Esophagus muscularis mucosa (tissue), 4 donors: ENCODE data around the gene CYP46A1. TPM values are rescaled to one million over a fixed set of nuclear protein-coding genes. Genes with fewer than 3 reads are reported as not detected.

Experiments
- DNase-seq: peaks from one replicate; pipeline ENCODE4 v3.0.0-alpha.2; 2017; ENCODE audit errors: extremely low spot score
- H3K27ac ChIP-seq, 4 donors: fragments of 200-600 bp; sonication (generic); replicated peaks in 1 of 4; 1 replicate in 3 of 4; 2 replicates in 1 of 4; pipeline ENCODE4 v1.5.1; 2016 to 2019; ENCODE audit warnings: mild to moderate bottlenecking in 1 of 4
- H3K27me3 ChIP-seq, 4 donors: fragments of 200-600 bp; sonication (generic); one replicate each; pipeline versions ENCODE4 v1.5.1 to v1.6.0; 2016 to 2019
- H3K36me3 ChIP-seq, 4 donors: fragments of 200-600 bp; sonication (generic); one replicate each; pipeline ENCODE4 v1.5.1; 2016 to 2019
- H3K4me1 ChIP-seq, 4 donors: fragments of 200-600 bp; sonication (generic); one replicate each; pipeline ENCODE4 v1.5.1; 2016 to 2019
- H3K4me3 ChIP-seq, 4 donors: fragments of 200-600 bp; sonication (generic); 1 replicate in 2 of 4; 2 replicates in 2 of 4; pipeline ENCODE4 v1.5.1; 2016 to 2019; ENCODE audit warnings: mild to moderate bottlenecking in 4 of 4, moderate library complexity in 1 of 4
- H3K9me3 ChIP-seq, 4 donors: fragments of 200-600 bp; sonication (generic); 1 replicate in 3 of 4; 2 replicates in 1 of 4; pipeline ENCODE4 v1.5.1; 2016 to 2019
- CTCF ChIP-seq, 3 experiments: fragments of 200-600 bp in 2 of 3; fragments of 450-650 bp in 1 of 3; sonication (generic) in 2 of 3; IDR thresholded peaks; one replicate each; pipeline ENCODE4 v1.5.1; 2017 to 2019; ENCODE audit warnings: antibody characterized with exemption in 3 of 3, mild to moderate bottlenecking in 2 of 3, moderate library complexity in 1 of 3
- EP300 ChIP-seq: sonication (generic); formaldehyde crosslinking; IDR thresholded peaks from one replicate; pipeline ENCODE4 v1.6.1; 2017; ENCODE audit warnings: antibody characterized with exemption
- POLR2A ChIP-seq: fragments of 450-650 bp; IDR thresholded peaks from one replicate; pipeline ENCODE4 v1.6.1; 2017; ENCODE audit warnings: antibody characterized with exemption, moderate library complexity, mild to moderate bottlenecking, low read depth
- POLR2AphosphoS5 ChIP-seq, 2 donors: sonication (generic); formaldehyde crosslinking; IDR thresholded peaks; one replicate each; pipeline ENCODE4 v1.6.1; 2017; ENCODE audit warnings: antibody characterized with exemption in 2 of 2
- WGBS: methylation state at CpG from one replicate; pipeline ENCODE4 v1.1.5; 2018; 5-methylcytosine and 5-hydroxymethylcytosine counted together
- intact Hi-C: fragments of 100-400 bp; cut with DNase I; formaldehyde crosslinking; loops from one replicate; pipeline ENCODE4 v1.15.1; 2023
- total RNA-seq, 4 donors: library from RNA; depleted of rRNA; stranded (reverse); fragments of >200 nt; gene quantifications; one replicate each; pipeline versions ENCODE4 v1.1.0 to v1.2.1, GENCODE V29; 2016

CYP46A1 gene
- total RNA-seq, 4 donors from 2014 or later, result 1.2 to 2.5 (median 1.9) TPM

DNA sequence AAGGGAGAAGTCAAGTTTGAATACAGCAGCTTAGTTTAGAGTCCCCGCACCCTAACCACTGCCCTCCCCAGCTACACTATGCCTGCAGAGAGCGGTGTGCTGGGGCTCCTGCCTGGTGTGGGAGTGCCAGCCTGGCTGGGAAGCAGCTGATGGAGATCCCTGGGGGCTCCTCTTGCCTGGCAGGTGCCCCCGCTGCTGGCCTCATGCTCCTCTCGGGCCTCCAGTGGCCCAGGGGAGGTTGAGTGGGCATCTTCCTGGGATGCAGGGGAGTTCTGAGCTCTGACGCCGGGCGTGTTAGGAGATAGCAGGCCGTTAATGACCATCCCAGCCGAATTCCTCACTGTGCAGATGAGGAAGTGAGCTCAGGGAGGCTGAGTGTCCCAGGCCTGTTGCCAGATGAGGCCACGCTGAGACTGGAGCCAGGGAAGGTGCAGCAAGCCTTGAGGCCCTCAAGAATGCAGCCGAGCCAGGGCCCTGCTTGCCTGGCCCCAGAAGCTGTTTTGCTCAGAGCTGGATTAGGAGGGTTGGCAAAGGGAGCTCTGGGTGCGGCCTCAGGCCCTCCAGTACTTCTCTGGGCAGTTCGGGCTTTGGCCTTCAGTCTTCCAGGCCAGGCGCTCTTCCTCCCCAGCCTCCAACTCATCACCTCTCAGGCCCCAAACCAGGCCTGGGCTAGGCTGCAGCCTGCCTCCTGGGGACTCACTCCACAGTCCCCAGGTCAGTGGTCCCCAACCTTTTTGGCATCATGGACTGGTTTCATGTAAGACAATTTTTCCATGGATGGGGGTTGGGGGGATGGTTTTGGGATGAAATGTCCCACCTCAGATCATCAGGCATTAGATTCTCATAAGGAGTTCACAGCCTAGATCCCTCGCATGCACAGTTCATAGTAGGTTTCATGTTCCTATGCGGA is 6.6 kb upstream of the CYP46A1 start:
- H3K36me3 ChIP-seq, result peaks cover 0 to 4% (median 0%) of the 10 kb centered on the region in 4 donors
- DNase-seq, result no peak
- H3K4me1 ChIP-seq, result peaks cover 0 to 8% (median 3%) of the 10 kb centered on the region in 4 donors
- no peak overlapping the region for H3K4me3 ChIP-seq
- 80% methylated on average over 14 of the region's 16 CpGs for WGBS
- H3K9me3 ChIP-seq, result peaks cover 0 to 21% (median 10%) of the 10 kb centered on the region in 4 donors
- TF ChIP-seq POLR2AphosphoS5 (IDR thresholded peaks at IDR 0.05) (no peak), POLR2A (no peak), EP300 (no peak), CTCF (IDR thresholded peaks at IDR 0.05) (no peak)
- intact Hi-C loops, result no loop called here
- H3K27me3 ChIP-seq, result peaks cover 0 to 17% (median 0%) of the 10 kb centered on the region in 4 donors
- no peak overlapping the region for H3K27ac ChIP-seq

DNA sequence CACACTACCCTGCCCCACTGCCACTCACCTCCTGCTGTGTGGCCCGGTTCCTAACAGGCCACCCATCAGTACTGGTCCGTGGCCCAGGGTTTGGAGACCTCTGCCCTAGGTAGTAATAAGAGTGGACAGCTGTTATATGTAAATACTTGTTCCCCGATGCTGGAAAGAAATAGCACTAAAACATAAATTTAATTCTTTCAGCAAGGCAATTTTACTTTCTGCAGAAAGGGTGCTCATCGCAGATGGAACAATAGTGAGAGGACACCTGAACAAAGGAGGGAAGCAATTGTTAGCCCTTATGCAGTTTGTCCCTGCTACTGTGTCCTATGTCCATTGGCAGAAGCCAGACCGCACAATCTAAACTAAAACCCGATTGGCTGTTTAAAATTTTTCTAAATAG is 5.9 kb upstream of the CYP46A1 start:
- TF ChIP-seq EP300 (no peak), POLR2A (no peak), POLR2AphosphoS5 (IDR thresholded peaks at IDR 0.05) (no peak), CTCF (IDR thresholded peaks at IDR 0.05) (no peak)
- Histone ChIP-seq H3K27ac (no peak overlapping the region), H3K4me3 (no peak overlapping the region), H3K36me3 (peaks cover 0 to 4% (median 0%) of the 10 kb centered on the region in 4 donors), H3K4me1 (peaks cover 5 to 8% (median 8%) of the 10 kb centered on the region in 4 donors), H3K9me3 (peaks cover 0 to 21% (median 10%) of the 10 kb centered on the region in 4 donors), H3K27me3 (peaks cover 0 to 17% (median 0%) of the 10 kb centered on the region in 4 donors)
- intact Hi-C loops, result no loop called here
- WGBS, result 95% methylated on average over 6 of the region's 6 CpGs
- DNase-seq, result no peak

DNA sequence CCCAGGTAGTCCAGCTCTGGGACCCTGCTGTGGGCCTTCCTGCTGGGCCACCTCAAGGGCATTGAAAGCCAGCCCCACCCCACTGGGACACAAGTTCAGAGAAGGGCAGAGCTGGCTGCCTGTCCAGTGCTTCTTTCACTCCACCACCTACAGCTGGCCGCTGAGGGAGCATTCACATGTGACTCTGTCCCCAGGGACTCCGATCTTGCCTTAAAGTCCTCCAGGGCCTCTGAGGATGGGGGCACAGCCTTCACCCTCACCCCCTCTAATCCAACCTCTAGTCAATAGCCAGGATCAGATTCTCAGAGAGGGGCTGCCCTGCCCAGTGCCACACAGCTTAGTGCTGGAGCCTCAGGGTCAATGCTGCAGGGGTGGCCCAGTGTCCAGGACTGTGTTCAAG is 5.0 kb upstream of the CYP46A1 start:
- intact Hi-C loops, result no loop called here
- Histone ChIP-seq H3K4me3 (no peak overlapping the region), H3K27ac (no peak overlapping the region), H3K9me3 (peaks cover 0 to 21% (median 10%) of the 10 kb centered on the region in 4 donors), H3K36me3 (peaks cover 0 to 4% (median 0%) of the 10 kb centered on the region in 4 donors), H3K4me1 (peaks cover 9 to 12% (median 10%) of the 10 kb centered on the region in 4 donors), H3K27me3 (peaks cover 0 to 17% (median 0%) of the 10 kb centered on the region in 4 donors)
- TF ChIP-seq EP300 (no peak), POLR2A (no peak), POLR2AphosphoS5 (IDR thresholded peaks at IDR 0.05) (no peak)
- no peak for DNase-seq
- WGBS, result 81% methylated on average over 2 of the region's 2 CpGs

DNA sequence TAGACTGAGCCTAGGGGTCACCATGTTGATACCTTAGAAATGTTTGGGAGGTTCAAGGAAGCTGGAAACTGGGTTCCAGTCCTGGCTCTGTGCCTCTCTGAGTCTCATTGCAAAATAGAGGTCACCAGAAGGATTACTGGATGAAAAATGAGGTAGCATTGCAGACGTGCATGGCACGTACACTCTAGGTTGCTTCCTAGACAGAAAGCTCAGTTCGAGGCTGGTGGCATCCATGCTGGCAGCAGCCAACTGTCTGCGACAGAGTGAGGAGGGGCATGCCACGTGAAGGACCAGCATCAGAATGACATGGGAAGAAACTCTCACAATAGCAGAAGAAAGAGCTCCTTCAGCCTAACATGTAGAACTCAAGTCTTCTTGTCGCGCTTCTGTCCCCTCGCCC is 4.6 kb upstream of the CYP46A1 start:
- intact Hi-C loops, result no loop called here
- peaks cover 0 to 13% (median 0%) of the 10 kb centered on the region in 4 donors for H3K27me3 ChIP-seq
- no peak for DNase-seq
- H3K4me3 ChIP-seq, result no peak overlapping the region
- no peak overlapping the region for H3K27ac ChIP-seq
- H3K9me3 ChIP-seq, result peaks cover 0 to 21% (median 10%) of the 10 kb centered on the region in 4 donors
- peaks cover 0 to 4% (median 0%) of the 10 kb centered on the region in 4 donors for H3K36me3 ChIP-seq
- H3K4me1 ChIP-seq, result peaks cover 11 to 16% (median 13%) of the 10 kb centered on the region in 4 donors
- no peak for TF ChIP-seq EP300
- TF ChIP-seq POLR2AphosphoS5 (IDR thresholded peaks at IDR 0.05), result no peak
- no peak for TF ChIP-seq CTCF (IDR thresholded peaks at IDR 0.05)
- TF ChIP-seq POLR2A, result no peak
- WGBS, result 84% methylated on average over 8 of the region's 8 CpGs

GRCh38 chr14:99679996-99680395 is 4.1 kb upstream of the CYP46A1 start:
- no peak for TF ChIP-seq POLR2AphosphoS5 (IDR thresholded peaks at IDR 0.05)
- no peak for TF ChIP-seq CTCF (IDR thresholded peaks at IDR 0.05)
- no peak for TF ChIP-seq POLR2A
- Histone ChIP-seq H3K27me3 (peaks cover 0 to 11% (median 0%) of the 10 kb centered on the region in 4 donors), H3K4me1 (peaks cover 13 to 21% (median 17%) of the 10 kb centered on the region in 4 donors), H3K9me3 (peaks cover 0 to 21% (median 10%) of the 10 kb centered on the region in 4 donors), H3K36me3 (peaks cover 0 to 4% (median 0%) of the 10 kb centered on the region in 4 donors), H3K4me3 (no peak overlapping the region), H3K27ac (no peak overlapping the region)
- 68% methylated on average over 4 of the region's 5 CpGs for WGBS
- no peak for DNase-seq
- intact Hi-C loops, result no loop called here
